Spleen (tissue), 11 donors: ENCODE data around the gene ONECUT3. TPM values are rescaled to one million over a fixed set of nuclear protein-coding genes. Genes with fewer than 3 reads are reported as not detected.

ENCODE experiments used
- DNase-seq: peaks from one replicate; pipeline ENCODE4 v3.0.0-alpha.2; 2020
- H3K27ac ChIP-seq, 8 donors: fragments of 200-600 bp; sonication (generic) in 7 of 8; 1 replicate in 4 of 8; 2 replicates in 4 of 8; pipeline versions ENCODE4 v1.5.0 to v1.8.0; 2016 to 2021; ENCODE audit warnings: inconsistent platforms in 4 of 8, mild to moderate bottlenecking in 4 of 8, moderate library complexity in 1 of 8
- H3K27me3 ChIP-seq, 7 donors: fragments of 200-600 bp; sonication (generic) in 6 of 7; replicated peaks in 1 of 7; 1 replicate in 4 of 7; 2 replicates in 3 of 7; pipeline versions ENCODE4 v1.5.0 to v1.8.0; 2016 to 2021; ENCODE audit warnings: inconsistent platforms in 3 of 7, mild to moderate bottlenecking in 1 of 7
- H3K36me3 ChIP-seq, 6 donors: fragments of 200-600 bp; sonication (generic) in 5 of 6; 1 replicate in 4 of 6; 2 replicates in 2 of 6; pipeline versions ENCODE4 v1.5.0 to v1.8.0; 2016 to 2021; ENCODE audit warnings: inconsistent platforms in 2 of 6
- H3K4me1 ChIP-seq, 6 donors: fragments of 200-600 bp; sonication (generic) in 5 of 6; 1 replicate in 3 of 6; 2 replicates in 3 of 6; pipeline versions ENCODE4 v1.5.0 to v1.8.0; 2016 to 2021; ENCODE audit warnings: inconsistent platforms in 3 of 6
- H3K4me3 ChIP-seq, 8 donors: fragments of 200-600 bp; sonication (generic) in 7 of 8; 1 replicate in 4 of 8; 2 replicates in 4 of 8; pipeline versions ENCODE4 v1.5.0 to v1.8.0; 2016 to 2021; ENCODE audit warnings: inconsistent platforms in 4 of 8, mild to moderate bottlenecking in 4 of 8, moderate library complexity in 2 of 8
- H3K9me3 ChIP-seq, 8 donors: fragments of 200-600 bp; sonication (generic) in 7 of 8; 1 replicate in 4 of 8; 2 replicates in 4 of 8; pipeline versions ENCODE4 v1.5.0 to v1.8.0; 2016 to 2021; ENCODE audit warnings: inconsistent platforms in 4 of 8
- CTCF ChIP-seq, 11 experiments: fragments of 200-600 bp in 7 of 11; fragments of 450-650 bp in 4 of 11; sonication (generic) in 4 of 11; IDR thresholded peaks in 8 of 11; conservative IDR thresholded peaks in 3 of 11; 1 replicate in 7 of 11; 2 replicates in 4 of 11; pipeline versions ENCODE4 v1.4.0 to v1.8.0; 2016 to 2021; ENCODE audit warnings: antibody characterized with exemption in 11 of 11, inconsistent platforms in 4 of 11, mild to moderate bottlenecking in 1 of 11
- POLR2A ChIP-seq, 3 donors: fragments of 450-650 bp; IDR thresholded peaks; one replicate each; pipeline ENCODE4 v1.5.1; 2017; ENCODE audit warnings: antibody characterized with exemption in 3 of 3, mild to moderate bottlenecking in 1 of 3
- POLR2AphosphoS5 ChIP-seq, 3 donors: sonication (generic); formaldehyde crosslinking; IDR thresholded peaks; one replicate each; pipeline ENCODE4 v1.5.1; 2017; ENCODE audit warnings: antibody characterized with exemption in 3 of 3
- WGBS, 5 donors: extraction: QIAGEN DNeasy Blood & Tissue Kit in 3 of 5; methylation state at CpG; one replicate each; pipeline versions ENCODE4 v1.1.5 to v1.1.7; 2013 to 2018; 5-methylcytosine and 5-hydroxymethylcytosine counted together
- intact Hi-C: fragments of 100-400 bp; cut with DNase I; formaldehyde crosslinking; loops from one replicate; pipeline ENCODE4 v1.15.0; 2023; ENCODE audit warnings: low total_unique reads
- polyA plus RNA-seq, 3 donors: library from polyadenylated mRNA; stranded (reverse); fragments of 200-250 nt; gene quantifications; one replicate each; pipeline ENCODE4 v1.2.1, GENCODE V29; 2013
- total RNA-seq, 7 donors: library from RNA; depleted of rRNA in 3 of 7; stranded (reverse); fragments of >200 nt in 3 of 7; fragmentation: NEBNext Ultra II Directional in 4 of 7; extraction: Animal tissue kit (Norgen Biotek cat#: 25700) in 4 of 7; gene quantifications; one replicate each; pipeline versions ENCODE4 v1.1.0 to v1.2.1, GENCODE V29; 2016 to 2021
- donor health status: healthy with polysubstance abuse.
- donor health status: DM: no; HTN: no; CAD: no; lungs with moderate emphysema.
- donor health status: DM: no; HTN: no; CAD: no.
- donor health status: Bipolar disorder and iron deficiency.
- donor health status: healthy.
- donor health status: DM: no; HTN: no; CAD: no.
- donor health status: DM: yes; HTN: yes; CAD: no.

Gene ONECUT3
- total and polyA plus RNA-seq, 10 donors, result not detected

DNA sequence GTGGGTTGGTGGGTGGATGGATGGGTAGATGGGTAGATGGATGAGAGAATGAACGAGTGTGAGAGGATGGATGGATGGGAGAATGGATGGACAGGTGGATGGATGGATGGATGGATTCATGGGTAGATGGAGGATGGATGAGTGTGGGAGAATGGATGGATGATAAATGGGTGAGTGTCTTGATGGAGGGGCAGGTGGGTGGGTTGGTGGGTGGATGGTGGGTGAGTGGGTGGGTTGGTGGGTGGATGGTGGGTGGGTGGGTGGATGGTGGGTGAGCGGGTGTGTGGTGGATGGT lies 35.4 kb upstream of the ONECUT3 start:
- Histone ChIP-seq H3K4me3 (no peak overlapping the region), H3K36me3 (no peaks in the 10 kb centered on the region), H3K27me3 (peaks cover 0 to 100% (median 32%) of the 10 kb centered on the region in 7 donors), H3K9me3 (no peaks in the 10 kb centered on the region), H3K4me1 (peaks cover 0 to 5% (median 0%) of the 10 kb centered on the region in 6 donors), H3K27ac (no peak overlapping the region)
- intact Hi-C loops, result no loop called here
- WGBS, 5 donors, result 76 to 88% (median 85%) methylated on average over 1 of the region's 2 CpGs
- TF ChIP-seq CTCF (IDR thresholded peaks at IDR 0.05 in 8 of 11, conservative IDR thresholded peaks at IDR 0.05 in 3 of 11), result no peak
- TF ChIP-seq POLR2A (IDR thresholded peaks at IDR 0.05), result no peak
- TF ChIP-seq POLR2AphosphoS5 (IDR thresholded peaks at IDR 0.05), result no peak
- no peak for DNase-seq

- 5 to 8% (median 8%) methylated on average over 15 to 48 of the region's 50 CpGs for WGBS, 5 donors
- no peak for DNase-seq
- peaks cover 0 to 99% (median 32%) of the 10 kb centered on the region in 7 donors for H3K27me3 ChIP-seq
- intact Hi-C loops, result no loop called here
- no peak overlapping the region for H3K27ac ChIP-seq
- TF ChIP-seq POLR2A (IDR thresholded peaks at IDR 0.05) (no peak), CTCF (IDR thresholded peaks at IDR 0.05 in 8 of 11, conservative IDR thresholded peaks at IDR 0.05 in 3 of 11) (no peak), POLR2AphosphoS5 (IDR thresholded peaks at IDR 0.05) (no peak)
- H3K36me3 ChIP-seq, result no peaks in the 10 kb centered on the region
- H3K9me3 ChIP-seq, result no peaks in the 10 kb centered on the region
- no peak overlapping the region for H3K4me3 ChIP-seq
- H3K4me1 ChIP-seq, result peaks cover 0 to 5% (median 0%) of the 10 kb centered on the region in 6 donors
These were observed 34.6 kb upstream of the ONECUT3 start for GRCh38 chr19:1718420-1719291.

DNA sequence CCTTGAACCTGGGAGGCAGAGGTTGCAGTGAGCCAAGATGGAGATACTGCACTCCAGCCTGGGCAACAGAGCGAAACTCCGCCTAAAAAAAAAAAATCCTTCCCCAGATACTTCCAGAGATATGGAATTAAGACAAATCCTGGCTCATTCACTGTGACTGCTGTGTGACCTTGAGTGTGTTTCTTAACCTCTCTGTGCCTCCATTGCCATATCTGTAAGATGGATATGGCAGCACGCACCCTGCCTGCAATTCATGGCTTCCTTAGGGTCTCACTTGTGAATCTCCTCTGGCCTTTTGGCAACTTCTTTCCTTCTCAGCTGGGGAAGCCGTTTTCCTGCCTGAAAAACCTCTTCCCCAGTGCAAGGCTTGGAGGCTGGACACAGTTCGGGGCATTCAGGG lies 33.8 kb upstream of the ONECUT3 start:
- H3K27me3 ChIP-seq, result peaks cover 0 to 99% (median 32%) of the 10 kb centered on the region in 7 donors
- no peak overlapping the region for H3K27ac ChIP-seq
- 73 to 85% (median 84%) methylated on average over 5 of the region's 5 CpGs for WGBS, 5 donors
- no peak for TF ChIP-seq POLR2AphosphoS5 (IDR thresholded peaks at IDR 0.05)
- no peak for TF ChIP-seq CTCF (IDR thresholded peaks at IDR 0.05 in 8 of 11, conservative IDR thresholded peaks at IDR 0.05 in 3 of 11)
- no peak for TF ChIP-seq POLR2A (IDR thresholded peaks at IDR 0.05)
- H3K36me3 ChIP-seq, result no peaks in the 10 kb centered on the region
- H3K9me3 ChIP-seq, result no peaks in the 10 kb centered on the region
- no peak for DNase-seq
- intact Hi-C loops, result no loop called here
- peaks cover 0 to 5% (median 0%) of the 10 kb centered on the region in 6 donors for H3K4me1 ChIP-seq
- H3K4me3 ChIP-seq, result no peak overlapping the region

GRCh38 chr19:1720237-1720636 lies 33.1 kb upstream of the ONECUT3 start:
- Histone ChIP-seq H3K36me3 (no peaks in the 10 kb centered on the region), H3K9me3 (no peaks in the 10 kb centered on the region), H3K27ac (no peak overlapping the region), H3K4me1 (peaks cover 0 to 7% (median 1%) of the 10 kb centered on the region in 6 donors), H3K27me3 (peaks cover 0 to 99% (median 36%) of the 10 kb centered on the region in 7 donors), H3K4me3 (no peak overlapping the region)
- intact Hi-C loops, result no loop called here
- 38 to 52% (median 43%) methylated on average over 14 of the region's 14 CpGs for WGBS, 5 donors
- no peak for TF ChIP-seq POLR2A (IDR thresholded peaks at IDR 0.05)
- no peak for TF ChIP-seq CTCF (IDR thresholded peaks at IDR 0.05 in 8 of 11, conservative IDR thresholded peaks at IDR 0.05 in 3 of 11)
- TF ChIP-seq POLR2AphosphoS5 (IDR thresholded peaks at IDR 0.05), result no peak
- DNase-seq, result no peak
